SK-N-SH treated with all-trans-retinoic acid at 6 μM for 48 hours (cell line): ENCODE measurements around the gene ATL2.

ENCODE experiments used
- ARNTL ChIP-seq: fragments of 450-650 bp; formaldehyde crosslinking; IDR thresholded peaks from 2 replicates; pipeline ENCODE4 v1.5.0; 2020; ENCODE audit warnings: low read depth, mild to moderate bottlenecking, moderate library complexity, borderline replicate concordance
- CSDC2 ChIP-seq: fragments of 250-450 bp; sonication (Bioruptor Pico); IDR thresholded peaks from 2 replicates; pipeline ENCODE4 v1.5.0; 2020; ENCODE audit warnings: mild to moderate bottlenecking, moderate library complexity
- ESRRG ChIP-seq: fragments of 250-450 bp; sonication (Bioruptor Pico); IDR thresholded peaks from 2 replicates; pipeline ENCODE4 v1.6.1; 2021; ENCODE audit warnings: mild to moderate bottlenecking
- GLIS3 ChIP-seq: fragments of 250-450 bp; sonication (Bioruptor Pico); IDR thresholded peaks from 2 replicates; pipeline ENCODE4 v1.5.0; 2020; ENCODE audit warnings: mild to moderate bottlenecking, moderate library complexity
- OSR1 ChIP-seq: fragments of 250-450 bp; sonication (Bioruptor Pico); IDR thresholded peaks from 2 replicates; pipeline ENCODE4 v1.8.0; 2022; ENCODE audit warnings: moderate library complexity, mild to moderate bottlenecking, inconsistent platforms
- PATZ1 ChIP-seq: fragments of 250-450 bp; sonication (Bioruptor Pico); IDR thresholded peaks from 2 replicates; pipeline ENCODE4 v1.8.0; 2020; ENCODE audit warnings: mild to moderate bottlenecking, moderate library complexity, borderline replicate concordance
- ZC3H10 ChIP-seq: fragments of 250-450 bp; sonication (Bioruptor Pico); IDR thresholded peaks from 2 replicates; pipeline ENCODE4 v1.5.1; 2021; ENCODE audit warnings: mild to moderate bottlenecking, moderate library complexity
- ZFP3 ChIP-seq: fragments of 250-450 bp; sonication (Bioruptor Pico); IDR thresholded peaks from 2 replicates; pipeline ENCODE4 v1.5.0; 2020; ENCODE audit warnings: mild to moderate bottlenecking, moderate library complexity
- ZFP30 ChIP-seq: fragments of 450-650 bp; formaldehyde crosslinking; IDR thresholded peaks from 2 replicates; pipeline ENCODE4 v1.5.0; 2022; ENCODE audit warnings: mild to moderate bottlenecking, moderate library complexity
- TF ChIP-seq, protein P1 (sequence below): fragments of 250-450 bp; sonication (Bioruptor Pico); IDR thresholded peaks from 2 replicates; pipeline ENCODE4 v1.8.0; 2021; ENCODE audit warnings: low read depth, mild to moderate bottlenecking, moderate library complexity, borderline replicate concordance
- TF ChIP-seq, protein P2 (sequence below): fragments of 250-450 bp; sonication (Bioruptor Pico); IDR thresholded peaks from 2 replicates; pipeline ENCODE4 v1.5.1; 2021; ENCODE audit warnings: mild to moderate bottlenecking, moderate library complexity
- TF ChIP-seq, protein P3 (sequence below): fragments of 250-450 bp; sonication (Bioruptor Pico); IDR thresholded peaks from 2 replicates; pipeline ENCODE4 v1.5.0; 2020; ENCODE audit warnings: mild to moderate bottlenecking, moderate library complexity

DNA sequence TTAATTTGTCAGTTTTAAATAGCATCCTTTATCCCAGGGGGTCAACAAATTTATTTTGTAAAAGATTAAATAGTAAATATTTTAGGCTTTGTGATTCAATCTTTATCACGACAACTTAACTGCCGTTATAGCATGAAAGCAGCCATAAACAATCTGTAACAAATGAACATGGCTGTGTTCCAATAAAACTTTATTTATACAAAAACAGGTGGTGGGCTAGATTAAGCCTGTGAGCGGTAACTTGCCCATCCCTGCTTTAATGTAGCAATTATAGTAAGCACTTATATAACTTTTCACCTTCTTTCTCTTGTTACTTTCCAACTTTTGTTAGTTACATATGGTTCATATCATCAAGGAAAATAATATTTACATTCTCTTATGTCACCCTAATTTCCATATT lies 121.9 kb downstream of the ATL2 start:
- TF ChIP-seq ESRRG (CRISPR knock-in tag), result no peak
- TF ChIP-seq ZC3H10, result no peak
- TF ChIP-seq, protein P1, sequence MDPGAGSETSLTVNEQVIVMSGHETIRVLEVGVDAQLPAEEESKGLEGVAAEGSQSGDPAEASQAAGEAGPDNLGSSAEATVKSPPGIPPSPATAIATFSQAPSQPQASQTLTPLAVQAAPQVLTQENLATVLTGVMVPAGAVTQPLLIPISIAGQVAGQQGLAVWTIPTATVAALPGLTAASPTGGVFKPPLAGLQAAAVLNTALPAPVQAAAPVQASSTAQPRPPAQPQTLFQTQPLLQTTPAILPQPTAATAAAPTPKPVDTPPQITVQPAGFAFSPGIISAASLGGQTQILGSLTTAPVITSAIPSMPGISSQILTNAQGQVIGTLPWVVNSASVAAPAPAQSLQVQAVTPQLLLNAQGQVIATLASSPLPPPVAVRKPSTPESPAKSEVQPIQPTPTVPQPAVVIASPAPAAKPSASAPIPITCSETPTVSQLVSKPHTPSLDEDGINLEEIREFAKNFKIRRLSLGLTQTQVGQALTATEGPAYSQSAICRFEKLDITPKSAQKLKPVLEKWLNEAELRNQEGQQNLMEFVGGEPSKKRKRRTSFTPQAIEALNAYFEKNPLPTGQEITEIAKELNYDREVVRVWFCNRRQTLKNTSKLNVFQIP (CRISPR knock-in tag), result no peak
- no peak for TF ChIP-seq ZFP3 (CRISPR knock-in tag)
- no peak for TF ChIP-seq ARNTL (CRISPR knock-in tag)
- TF ChIP-seq CSDC2, result no peak
- TF ChIP-seq, protein P2, sequence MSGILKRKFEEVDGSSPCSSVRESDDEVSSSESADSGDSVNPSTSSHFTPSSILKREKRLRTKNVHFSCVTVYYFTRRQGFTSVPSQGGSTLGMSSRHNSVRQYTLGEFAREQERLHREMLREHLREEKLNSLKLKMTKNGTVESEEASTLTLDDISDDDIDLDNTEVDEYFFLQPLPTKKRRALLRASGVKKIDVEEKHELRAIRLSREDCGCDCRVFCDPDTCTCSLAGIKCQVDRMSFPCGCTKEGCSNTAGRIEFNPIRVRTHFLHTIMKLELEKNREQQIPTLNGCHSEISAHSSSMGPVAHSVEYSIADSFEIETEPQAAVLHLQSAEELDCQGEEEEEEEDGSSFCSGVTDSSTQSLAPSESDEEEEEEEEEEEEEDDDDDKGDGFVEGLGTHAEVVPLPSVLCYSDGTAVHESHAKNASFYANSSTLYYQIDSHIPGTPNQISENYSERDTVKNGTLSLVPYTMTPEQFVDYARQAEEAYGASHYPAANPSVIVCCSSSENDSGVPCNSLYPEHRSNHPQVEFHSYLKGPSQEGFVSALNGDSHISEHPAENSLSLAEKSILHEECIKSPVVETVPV (CRISPR knock-in tag), result no peak
- TF ChIP-seq GLIS3 (CRISPR knock-in tag), result no peak
- no peak for TF ChIP-seq PATZ1 (CRISPR knock-in tag)
- no peak for TF ChIP-seq ZFP30 (CRISPR knock-in tag)
- TF ChIP-seq, protein P3, sequence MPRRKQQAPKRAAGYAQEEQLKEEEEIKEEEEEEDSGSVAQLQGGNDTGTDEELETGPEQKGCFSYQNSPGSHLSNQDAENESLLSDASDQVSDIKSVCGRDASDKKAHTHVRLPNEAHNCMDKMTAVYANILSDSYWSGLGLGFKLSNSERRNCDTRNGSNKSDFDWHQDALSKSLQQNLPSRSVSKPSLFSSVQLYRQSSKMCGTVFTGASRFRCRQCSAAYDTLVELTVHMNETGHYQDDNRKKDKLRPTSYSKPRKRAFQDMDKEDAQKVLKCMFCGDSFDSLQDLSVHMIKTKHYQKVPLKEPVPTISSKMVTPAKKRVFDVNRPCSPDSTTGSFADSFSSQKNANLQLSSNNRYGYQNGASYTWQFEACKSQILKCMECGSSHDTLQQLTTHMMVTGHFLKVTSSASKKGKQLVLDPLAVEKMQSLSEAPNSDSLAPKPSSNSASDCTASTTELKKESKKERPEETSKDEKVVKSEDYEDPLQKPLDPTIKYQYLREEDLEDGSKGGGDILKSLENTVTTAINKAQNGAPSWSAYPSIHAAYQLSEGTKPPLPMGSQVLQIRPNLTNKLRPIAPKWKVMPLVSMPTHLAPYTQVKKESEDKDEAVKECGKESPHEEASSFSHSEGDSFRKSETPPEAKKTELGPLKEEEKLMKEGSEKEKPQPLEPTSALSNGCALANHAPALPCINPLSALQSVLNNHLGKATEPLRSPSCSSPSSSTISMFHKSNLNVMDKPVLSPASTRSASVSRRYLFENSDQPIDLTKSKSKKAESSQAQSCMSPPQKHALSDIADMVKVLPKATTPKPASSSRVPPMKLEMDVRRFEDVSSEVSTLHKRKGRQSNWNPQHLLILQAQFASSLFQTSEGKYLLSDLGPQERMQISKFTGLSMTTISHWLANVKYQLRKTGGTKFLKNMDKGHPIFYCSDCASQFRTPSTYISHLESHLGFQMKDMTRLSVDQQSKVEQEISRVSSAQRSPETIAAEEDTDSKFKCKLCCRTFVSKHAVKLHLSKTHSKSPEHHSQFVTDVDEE (CRISPR knock-in tag), result no peak
- no peak for TF ChIP-seq OSR1
